SKM-1 treated with dmso at 0.1 percent for 144 hours (cell line): ENCODE measurements around the gene KCTD10.

ENCODE experiments used
- DNase-seq: peaks from one replicate; lab custom pipeline; 2025; ENCODE audit not compliant: unreplicated experiment; lab: John Stamatoyannopoulos, UW

The KCTD10 gene, protein sequence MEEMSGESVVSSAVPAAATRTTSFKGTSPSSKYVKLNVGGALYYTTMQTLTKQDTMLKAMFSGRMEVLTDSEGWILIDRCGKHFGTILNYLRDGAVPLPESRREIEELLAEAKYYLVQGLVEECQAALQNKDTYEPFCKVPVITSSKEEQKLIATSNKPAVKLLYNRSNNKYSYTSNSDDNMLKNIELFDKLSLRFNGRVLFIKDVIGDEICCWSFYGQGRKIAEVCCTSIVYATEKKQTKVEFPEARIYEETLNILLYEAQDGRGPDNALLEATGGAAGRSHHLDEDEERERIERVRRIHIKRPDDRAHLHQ

DNA sequence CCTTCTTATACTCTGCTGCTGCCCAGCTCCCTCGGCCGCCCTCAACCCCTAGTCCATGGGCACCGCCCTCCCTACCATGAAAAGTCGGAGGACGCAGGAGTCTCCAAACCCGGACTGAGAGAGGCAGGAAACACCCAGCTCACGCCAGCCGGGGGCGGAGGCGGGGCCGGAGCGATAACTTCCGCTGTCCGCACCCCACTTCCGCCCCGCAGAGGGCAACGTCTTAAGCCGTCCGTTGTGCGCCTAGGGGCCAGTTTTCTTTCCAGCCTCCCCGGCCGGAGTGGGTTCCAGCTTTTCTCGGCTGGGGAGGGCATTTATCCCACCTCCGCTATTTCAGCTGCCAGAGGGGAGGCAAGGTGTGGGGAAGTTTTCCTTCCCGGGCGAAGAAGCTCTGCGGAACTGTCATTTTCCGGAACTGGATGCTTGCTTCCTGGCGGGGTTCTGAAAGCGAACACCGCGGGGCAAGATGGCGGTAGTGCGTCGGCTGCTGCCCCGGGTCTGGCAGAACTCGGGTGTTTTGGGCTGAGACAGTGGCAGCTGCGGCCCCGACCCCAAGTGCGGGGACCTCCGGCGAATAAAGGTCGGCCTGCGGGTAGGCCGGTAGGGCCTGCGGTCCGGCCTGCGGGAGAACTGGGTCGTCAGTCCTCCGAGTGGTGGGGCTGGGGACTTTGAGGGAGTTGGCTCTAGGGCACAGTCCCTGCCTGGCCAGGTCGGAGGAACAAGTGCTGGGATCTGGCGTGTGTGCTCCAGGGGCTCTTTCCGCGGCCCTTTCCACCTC, at the start of gene KCTD10, which contains the start of gene UBE3B:
Gene KCTD10 (minus strand): TSS at position 116 of the 778 bp plus-strand sequence. CDS start 38 bp downstream, at position 78.
Gene UBE3B (plus strand): TSS at position 450 of the 778 bp plus-strand sequence. CDS start 5,918 bp downstream, outside the sequence.
- peak; percentile 53 for DNase-seq

DNA sequence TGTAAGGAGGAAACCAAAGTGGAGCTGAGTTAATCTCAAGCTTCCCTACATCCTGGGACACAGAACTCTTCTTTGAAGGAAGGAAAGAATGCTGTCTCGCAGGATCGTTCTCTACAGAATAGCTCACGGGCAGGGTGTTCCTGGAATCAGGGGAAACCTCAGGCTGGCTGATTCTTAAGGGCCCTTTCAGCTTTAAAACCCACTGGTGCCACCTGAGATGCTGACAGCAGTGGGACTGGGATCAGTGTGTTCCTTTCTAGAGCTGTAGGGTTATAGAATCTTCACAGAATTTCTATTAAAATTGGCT, 48.1 kb upstream of the KCTD10 start:
- no peak for DNase-seq

DNA sequence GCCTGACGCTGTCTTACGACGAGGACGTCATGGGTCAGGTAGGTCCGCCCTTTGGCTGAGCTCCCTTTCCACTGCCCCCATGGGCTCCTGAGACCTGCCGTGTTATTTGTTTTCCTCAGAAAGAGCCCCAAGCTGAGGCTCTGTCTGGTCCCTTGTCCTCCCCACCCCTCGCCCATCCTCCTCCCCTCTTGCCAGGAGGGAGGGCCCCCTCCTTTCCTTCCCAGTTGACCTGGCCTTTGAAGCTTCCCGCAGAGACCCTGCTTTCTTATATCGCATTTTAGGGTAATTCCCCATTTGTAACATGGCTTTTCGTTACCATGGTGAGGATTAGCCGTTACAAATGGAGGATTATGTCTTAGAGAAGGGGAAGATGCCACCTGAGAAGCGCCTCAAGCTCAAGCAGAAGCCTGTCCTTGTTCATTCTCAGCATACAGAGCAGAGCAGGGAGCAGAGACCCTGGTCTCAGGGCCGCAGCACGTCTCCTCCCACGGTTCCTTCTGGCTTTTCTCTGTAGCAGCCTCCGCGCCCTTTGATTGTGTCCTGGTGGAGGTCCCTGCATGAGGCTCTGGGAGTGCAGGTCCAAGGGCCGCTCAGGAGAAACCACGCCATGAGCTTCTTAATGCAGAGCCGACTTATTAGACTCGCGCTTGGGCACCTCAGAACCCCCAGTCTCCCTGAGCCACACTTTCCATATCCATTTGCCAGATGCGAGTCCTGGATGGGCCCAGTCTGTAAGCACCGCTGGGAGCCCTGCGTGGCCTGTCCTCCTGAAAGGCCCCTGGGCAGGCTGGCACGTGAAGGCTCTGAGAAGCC, 47.6 kb upstream of the KCTD10 start:
- DNase-seq = no peak

DNA sequence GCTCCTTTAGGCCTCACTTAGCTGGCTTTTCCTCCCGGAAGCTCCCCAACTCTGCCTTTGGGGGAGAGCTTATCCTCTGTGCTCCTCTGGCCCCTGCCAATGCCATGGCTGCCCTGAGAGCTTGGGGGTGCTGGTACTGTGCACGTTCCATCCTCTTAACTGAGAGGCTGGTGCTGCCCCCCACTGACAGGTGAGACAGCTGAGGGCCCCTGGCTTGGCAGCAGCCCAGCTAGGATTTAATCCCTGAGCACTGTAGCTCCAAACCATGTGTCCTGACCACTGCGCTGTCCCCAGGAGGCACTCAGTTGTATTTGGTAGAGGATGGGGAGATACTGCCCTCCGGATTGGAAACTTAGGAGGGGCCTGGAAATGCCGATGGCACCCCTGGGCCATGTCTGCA, 46.4 kb upstream of the KCTD10 start:
- DNase-seq = no peak

DNA sequence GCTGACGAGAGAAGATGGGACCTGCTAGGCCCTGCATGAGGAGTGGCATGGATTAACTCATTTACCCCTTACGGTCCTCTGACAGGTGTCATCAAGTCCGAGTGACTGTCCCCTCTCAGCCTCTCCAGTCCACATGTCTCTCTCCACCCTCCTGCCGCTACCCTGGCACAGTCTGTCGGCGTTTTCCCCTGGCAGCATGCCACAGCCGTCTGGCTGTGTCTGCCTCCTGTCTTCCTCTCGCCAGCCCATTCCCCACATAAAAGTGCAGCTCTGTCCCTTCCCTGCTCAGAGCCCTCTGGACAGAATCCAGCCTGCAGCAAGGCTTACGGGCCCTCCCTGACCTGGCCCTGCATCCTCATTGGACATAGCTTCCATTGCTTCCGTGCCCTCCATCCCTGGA, 46.0 kb upstream of the KCTD10 start:
- DNase-seq = no peak

DNA sequence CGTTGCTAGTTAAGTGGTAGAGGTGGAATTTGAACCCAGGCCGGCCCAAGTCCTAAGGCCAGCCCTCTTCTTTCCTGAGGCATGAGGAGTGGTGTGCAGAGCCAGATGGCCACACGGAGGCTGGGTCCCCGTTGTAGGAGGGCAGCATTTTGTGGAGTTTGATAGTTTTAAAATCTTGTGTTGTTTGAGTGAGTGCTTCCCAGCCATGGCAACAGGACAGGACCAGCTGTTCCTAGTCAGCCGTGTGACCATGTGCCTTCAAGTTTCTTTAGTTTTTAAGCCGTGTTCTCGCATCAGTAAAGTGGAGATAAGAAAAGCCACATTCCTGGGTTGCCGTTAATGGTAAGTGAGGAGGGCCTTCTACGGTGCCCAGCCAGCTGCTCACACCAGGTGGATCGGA, 44.7 kb upstream of the KCTD10 start:
- no peak for DNase-seq

DNA sequence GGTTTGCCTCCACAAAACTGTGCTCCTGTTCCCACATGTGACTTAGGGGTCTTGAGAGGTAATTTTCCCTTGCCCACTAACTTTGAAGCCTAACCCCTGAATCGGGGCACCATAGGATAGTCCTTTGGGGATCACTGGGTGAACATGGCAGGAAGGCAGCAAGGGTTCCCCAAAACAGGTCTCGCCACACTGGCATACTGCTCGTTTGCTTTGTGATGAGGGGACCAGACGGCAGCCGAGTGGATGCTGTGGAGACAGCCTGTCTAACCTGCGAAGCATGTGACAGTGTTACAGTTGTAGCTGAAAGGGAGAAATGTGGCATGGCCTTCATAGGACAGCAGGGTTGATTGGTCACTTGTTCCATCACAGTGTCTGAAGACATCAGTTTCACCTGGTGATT, 42.7 kb upstream of the KCTD10 start:
- no peak for DNase-seq

DNA sequence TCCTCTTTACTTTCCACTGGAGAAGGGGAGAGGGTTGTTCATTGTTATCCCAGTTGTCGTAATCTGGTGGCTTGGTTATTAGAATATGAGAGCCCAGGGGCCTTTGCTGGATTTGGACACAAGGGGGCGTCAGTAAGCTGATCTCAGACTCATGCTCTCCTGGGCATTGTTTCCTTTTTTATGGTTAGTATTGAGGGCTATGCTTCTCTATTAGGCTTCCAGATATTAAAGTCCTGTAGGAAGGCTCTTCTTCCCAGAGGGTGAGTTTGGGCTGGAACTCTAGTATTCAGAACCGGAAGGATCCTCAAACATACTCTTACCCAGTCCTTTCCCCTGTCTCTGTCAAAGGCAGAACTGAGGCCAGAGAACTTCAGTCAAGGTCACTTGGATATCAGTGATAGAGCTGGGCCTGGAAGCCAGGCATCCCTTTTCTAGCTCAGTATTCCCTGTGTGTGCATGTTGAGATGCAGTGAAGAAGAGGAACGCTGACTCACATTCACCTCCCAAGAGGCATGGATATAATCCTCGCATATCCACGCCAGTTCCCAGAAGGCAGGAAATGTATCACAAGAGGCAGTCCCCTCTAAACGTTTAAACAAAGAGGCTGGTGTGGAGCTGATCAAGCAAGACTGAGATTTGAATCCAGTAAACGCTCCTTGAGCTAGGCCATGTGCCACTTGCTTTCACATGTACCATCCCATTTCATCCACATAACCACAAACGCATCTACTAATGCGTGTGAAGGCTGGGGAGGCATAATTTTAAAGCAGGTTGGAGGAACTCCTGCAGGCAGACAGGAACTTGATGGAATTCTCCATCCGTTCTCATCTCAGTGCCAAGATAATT, 41.9 kb upstream of the KCTD10 start:
- DNase-seq = peak; percentile 1

DNA sequence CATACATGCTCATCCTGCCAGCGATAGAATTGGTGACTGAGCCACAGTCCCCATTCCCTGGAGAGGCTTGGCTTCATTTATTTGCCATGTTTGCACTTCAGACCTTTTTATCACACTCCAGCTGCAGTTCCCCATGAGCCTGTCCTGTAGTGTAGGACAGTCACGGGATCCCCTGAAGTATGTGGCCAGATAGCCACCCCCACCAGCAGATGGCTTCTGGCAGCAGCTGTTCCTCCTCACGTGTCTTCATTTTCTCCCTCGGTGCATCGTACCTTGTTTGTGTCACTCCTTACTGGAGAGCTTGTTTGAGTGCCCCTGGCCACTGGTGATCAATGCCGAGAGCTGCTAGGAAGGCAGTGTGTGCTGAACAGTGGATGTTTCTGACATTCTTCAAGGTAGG, 40.5 kb upstream of the KCTD10 start:
- no peak for DNase-seq

DNA sequence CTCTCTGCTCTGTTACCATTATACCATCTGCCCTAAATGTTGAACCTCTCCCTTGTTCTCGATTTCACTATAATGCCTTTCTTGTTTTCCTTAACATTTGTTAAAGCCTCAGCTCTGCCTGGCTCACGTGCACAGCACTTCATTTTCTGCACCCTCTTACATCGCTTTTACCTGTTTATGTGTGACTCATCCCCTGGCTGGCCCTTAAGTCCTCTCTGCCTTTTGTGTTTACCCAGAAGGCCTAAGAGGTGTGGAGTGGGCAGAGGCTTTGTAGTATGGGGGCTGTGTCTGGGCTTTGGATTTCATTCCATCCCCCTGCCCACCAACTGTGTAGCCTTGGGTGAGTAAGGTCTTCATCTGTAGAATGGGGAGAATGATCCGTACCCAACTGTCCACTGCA, 36.9 kb upstream of the KCTD10 start:
- DNase-seq = no peak

DNA sequence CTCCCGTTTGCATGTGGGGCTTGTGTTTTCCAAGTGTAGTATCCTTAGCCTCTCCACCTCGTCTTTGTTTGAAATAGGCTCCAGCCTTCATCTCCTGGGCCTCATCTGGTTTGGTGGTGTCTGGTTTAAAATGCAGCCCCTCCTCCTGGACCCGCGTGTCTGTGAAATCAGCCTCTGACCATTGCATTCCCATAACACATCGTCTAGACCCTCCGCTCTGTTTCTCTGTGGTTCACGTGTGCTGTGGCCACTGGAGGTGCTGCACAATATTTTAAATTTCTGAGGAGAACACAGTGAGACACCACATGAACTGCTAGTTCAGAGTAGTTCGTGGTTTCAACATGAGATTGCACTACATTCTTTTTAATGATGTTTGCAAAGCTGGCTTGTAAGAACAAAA, 36.0 kb upstream of the KCTD10 start:
- no peak for DNase-seq

DNA sequence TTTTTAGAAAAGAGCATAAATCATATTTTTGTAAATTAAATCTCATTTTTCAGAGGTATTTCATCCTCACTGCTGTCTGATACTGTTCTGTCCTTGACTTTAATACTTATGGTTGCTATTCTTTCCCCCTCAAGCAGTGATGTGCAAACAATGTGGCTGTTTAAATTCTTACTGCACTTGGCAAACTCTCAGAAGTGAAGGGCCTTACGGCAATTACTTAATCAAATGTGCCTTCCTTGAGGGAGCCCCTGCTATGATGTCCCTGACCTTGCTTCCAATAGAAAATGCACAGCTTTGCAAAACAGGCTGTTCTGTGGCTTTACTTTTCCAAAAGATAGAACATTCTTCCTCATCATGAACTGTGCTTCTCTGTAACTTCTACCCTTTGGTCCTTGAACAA, 35.5 kb upstream of the KCTD10 start:
- DNase-seq = no peak

DNA sequence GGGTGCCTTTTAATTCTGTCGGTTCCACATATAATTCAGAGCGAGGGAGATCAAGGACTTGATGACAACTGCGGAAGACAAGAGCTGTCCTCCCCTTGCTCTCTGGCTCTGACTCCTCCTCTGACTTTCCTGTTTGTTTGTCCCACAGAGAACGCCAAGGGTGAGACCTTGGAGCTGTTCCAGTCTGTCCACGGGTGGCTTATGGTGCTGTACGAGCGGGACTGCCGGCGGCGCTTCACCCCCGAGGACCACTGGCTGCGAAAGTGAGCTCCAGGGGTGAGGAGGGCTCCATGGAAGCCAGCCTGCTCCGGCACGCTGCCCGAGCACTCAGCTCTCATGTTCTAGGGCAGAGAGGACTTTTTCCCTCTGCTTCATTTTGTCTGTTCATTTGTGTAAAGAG, 33.1 kb upstream of the KCTD10 start:
- DNase-seq = no peak

DNA sequence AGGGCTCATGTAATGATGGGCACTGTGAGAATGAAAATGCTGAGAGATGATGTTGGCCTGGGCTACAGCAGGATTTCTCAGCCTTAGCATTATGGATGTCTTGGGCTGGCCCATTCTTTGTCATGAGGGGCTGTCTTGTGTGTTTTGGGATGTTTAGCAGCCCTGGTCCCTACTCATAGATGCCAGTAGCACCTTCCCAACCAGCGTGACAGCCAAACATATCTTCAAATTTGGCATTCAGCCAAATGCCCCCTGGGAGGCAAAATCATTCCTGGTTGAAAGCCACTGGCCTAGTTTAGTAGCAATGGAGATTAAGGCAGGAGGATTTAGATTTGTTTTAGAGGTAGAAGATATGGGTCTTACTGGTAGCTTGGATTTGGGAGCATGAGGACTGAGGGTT, 27.0 kb upstream of the KCTD10 start:
- DNase-seq = no peak

DNA sequence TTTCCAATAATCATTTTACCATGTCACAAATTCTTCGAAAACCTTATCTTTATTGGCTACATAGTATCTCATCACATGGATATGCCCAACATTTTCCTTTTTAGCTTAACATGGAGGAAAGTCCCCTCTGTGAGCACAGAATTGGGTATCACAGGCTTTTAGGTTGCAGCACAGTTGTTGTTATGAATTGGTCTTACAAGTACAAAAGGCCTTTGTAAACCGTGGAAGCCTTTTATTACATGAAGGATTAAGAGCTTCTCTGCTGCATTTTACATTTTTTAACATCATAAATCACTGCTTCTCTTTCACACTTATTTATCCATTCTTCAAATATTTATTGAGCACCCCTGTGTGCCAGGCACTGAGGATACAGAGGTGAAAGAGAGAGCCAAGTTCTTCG, 26.5 kb upstream of the KCTD10 start:
- DNase-seq = no peak

DNA sequence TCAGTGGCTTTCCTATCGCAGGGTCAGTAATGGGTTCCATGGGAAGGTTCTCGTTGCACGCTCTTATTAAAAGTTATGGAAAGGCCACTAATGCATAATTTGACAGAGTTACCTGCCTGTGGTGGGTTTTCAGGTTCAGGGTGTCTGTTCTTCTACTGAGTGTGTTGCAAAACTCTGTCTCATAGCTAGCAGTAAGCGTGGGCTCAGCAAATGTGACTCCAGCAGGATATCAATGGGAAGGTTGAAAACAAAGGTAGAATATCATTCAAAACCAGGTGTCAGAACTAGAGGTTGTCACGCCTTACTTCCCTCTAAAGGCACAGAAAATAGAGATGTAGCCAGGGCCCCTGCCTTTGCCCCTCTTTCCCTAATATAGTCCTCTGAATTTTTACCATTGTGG, 25.2 kb upstream of the KCTD10 start:
- no peak for DNase-seq

DNA sequence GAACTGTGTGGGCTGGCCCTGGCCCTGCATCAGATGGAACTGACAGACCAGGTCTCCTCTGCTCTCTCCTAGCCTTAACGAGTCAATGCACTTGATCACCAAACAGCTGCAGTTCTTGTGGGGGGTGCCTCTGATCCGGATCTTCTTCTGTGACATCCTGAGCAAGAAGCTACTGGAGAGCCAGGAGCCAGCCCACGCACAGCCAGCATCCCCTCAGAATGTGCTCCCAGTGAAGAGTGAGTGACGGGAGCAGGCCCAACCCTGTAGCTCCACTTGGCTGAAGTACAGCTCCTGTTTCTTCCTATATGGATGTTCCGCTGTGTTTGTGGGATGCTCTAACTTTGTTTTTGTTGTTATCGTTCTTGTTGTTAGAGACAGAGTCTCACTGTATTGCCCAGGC, 24.2 kb upstream of the KCTD10 start:
- DNase-seq = no peak

DNA sequence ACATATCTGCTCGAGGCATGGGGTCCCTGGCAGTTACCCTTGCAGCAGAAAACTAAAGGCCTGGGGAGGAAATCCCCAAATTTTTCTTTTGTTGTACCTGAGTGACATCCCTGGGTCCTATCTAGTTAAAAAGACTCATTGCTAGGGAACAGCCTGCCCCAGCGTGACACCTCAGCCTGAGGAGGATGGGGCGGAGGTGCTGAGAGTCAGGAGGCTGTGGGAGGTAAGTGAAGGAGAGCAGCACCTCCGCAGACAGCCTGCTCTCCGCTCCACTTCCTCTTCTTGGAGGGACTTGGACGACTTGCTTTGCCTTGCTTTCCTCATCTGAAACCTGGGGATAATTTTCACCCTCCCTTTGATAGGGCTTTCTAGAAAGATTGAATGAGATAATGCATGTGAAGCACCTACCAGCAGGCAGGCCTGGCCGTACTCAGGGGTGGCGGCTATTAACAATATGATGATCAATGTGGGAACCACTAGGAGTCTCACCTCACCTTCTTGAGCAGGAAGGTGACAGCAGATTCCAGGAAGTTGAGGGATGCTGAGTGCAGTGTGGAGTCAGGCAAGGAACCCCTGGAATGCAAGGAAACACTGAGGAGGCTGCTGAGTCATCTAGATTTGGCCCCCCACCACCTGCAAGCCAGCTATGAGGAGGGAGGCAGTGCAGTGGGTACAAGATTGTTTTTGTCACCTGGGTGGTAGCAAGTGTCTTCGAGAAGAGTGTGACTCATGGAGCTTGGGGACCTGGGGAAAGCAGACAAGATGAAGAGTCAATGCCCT, 23.5 kb upstream of the KCTD10 start:
- no peak for DNase-seq

DNA sequence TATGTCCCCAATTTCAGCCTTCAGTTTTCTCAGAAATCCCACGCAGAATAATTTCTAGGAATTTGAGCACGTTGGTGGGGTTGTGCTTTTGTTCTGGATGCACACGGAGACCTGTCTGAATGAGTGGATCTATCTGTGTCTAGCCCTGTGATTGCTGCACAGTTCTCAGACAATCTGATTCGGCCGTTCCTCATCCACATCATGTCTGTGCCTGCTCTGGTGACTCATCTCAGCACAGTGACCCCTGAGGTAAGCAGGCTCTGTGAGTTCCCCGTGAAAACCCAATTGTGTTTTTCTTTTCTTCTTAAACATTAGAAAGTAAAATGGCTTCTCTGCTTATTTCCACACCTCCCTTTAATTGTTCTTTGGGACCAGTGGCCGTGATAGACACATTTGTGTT, 20.6 kb upstream of the KCTD10 start:
- DNase-seq = no peak

DNA sequence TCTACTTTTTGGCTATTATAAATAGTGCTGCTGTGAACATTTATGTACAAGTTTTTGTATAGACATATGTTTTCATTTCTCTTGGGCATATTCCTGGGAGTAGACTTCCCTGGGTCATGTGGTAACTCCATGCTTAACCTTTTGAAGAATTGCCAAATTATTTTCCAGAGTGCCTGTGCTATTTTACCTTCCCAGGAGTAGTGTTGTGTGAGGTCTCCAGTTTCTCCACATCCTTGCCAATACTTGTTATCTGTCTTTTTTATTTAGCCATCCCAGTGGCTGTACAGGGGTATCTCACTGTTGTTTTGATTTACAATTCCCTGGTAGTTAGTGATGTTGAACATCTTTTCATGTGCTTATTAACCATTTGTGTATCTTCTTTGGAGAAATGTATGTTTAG, 19.2 kb upstream of the KCTD10 start:
- no peak for DNase-seq
